Stimulated activated CD8-positive, alpha-beta memory T cell treated with anti-CD3 and anti-CD28 coated beads, Interleukin-2, amount 100 ng/mL, for 1 hour (primary cell): ENCODE results near the gene VASP.

Source experiments
- DNase-seq, 2 donors: peaks; one replicate each; pipeline ENCODE4 v3.0.0-alpha.2; 2020; ENCODE audit warnings: low read depth in 2 of 2

VASP gene

DNA sequence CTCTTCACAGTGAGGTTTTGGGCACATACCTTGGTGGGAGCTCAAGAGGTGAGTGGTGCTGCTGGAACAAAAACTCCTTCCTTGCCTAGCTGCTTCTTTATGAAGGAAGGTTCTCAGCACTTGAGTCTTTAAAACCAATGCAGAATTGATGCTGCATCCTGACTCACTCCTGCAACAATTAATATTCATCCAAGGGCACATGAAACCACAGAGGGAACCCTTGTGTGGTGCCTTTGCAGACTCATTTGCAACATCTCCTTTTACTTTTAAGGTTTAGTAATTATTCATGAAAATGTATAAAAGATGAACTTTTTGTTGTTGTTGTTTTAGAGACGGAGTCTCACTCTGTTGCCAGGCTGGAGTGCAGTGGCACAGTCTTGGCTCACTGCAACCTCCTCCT lies 47.2 kb downstream of the VASP start:
- DNase-seq, result no peak

DNA sequence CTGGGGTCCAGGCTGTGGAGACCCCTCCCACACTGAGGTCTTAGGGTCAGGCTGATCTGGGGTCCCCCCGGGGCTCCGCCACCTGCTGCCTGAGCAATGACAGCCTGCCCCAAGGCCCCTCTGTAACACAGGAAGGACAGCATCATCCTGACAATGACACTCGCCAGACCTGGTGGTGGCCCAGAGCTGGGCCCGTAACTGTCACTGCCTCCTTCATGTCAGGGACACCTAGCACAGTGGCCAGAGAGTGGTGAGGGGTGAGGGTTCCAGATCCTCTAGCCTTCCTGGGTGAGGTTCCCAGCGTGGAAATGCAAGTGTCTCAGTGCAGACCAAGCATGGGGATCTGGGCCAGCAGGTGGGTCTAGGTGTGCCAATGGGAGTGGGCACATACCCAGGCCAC lies 49.6 kb downstream of the VASP start:
- DNase-seq, result no peak

DNA sequence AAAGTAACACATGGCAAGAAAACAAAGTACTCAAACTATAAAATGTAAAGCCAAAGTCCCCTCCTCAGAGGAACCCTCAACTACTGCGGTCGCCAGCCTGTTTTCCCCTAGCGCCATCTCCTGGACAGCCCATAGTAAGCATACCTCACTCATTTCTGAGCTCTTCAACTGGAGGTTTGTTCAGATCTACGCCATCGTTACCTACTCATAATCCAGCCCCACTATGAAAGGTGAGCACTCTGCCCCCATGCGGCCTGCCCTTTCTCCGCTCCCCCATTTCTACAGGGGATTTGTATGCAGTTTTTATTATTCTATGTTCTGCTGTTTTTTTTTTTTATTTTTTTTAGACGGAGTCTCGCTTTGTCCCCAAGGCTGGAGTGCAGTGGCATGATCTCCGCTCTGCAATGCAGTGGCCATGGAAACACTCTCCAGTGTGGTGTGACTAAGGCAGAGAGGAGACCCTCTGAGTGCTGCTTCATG lies 51.2 kb downstream of the VASP start:
- DNase-seq, result peak; percentile 24 to 39

DNA sequence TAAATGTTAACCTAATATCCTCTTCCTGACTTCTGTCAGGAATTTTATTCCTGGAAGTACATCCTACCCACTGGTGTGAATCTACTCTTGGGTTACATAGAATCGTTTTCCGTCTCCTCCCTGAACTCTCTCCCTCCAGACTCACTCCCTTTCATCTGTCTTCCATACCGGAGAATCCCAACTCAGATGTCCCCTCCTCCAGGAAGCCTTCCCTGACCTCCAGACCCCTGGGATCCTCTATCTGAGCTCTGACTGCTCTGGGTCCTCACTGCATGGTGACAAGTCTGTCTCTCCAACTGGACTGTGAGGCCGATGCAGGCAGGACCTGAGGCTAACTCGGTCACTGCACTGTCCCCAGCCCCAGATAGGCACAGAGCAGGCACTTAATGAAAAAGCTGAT lies 52.8 kb downstream of the VASP start:
- no peak for DNase-seq

DNA sequence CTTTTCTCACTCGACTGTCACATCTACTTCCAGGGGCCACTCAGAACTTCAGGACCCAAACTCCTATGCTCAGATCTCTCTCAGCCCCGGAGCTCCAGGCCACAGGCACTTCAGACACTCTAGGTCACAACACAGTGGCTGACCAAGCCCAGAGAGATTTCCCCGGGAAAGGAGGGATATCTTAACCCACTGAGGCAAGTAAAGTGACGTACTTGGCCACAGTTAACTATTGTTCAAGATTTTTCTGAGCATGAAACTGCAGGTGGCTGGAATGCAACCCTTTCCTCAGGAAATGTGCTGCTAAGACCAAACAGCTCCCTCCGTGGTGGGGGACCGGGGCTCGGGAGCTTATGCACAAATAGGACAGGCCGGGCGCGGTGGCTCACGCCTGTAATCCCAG lies 53.4 kb downstream of the VASP start:
- DNase-seq, result no peak

DNA sequence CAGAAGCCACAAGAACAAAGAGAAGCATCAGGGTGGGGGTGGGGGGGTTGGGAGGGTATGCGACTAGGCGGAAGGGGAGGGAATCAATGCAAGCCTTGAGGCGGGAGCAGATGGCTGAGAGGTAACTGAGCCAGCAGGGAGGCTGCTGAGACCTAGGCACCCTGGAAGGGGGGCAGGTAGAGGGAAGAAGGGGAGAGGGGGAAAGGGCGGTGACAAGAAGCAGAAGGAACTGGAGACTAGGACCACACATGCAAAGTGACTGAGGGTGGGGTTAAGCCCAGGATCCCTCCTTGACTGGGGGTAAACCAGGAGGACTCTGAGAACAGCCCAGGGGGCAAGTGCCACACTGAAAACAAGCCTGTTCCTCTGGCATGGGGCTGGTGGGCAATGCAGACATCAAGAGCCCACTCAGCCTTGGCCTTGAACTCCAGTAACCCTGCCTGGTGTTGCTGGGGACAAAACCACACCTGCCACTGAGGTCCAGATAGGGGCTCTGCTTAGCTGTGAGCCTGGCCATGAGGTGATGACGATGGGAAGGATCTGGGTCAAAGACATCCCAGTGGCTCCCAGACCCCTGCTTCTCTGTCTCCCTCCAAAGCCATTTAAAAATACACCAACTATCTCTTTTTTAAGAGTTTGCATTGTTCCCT lies 57.0 kb downstream of the VASP start:
- DNase-seq, result no peak

DNA sequence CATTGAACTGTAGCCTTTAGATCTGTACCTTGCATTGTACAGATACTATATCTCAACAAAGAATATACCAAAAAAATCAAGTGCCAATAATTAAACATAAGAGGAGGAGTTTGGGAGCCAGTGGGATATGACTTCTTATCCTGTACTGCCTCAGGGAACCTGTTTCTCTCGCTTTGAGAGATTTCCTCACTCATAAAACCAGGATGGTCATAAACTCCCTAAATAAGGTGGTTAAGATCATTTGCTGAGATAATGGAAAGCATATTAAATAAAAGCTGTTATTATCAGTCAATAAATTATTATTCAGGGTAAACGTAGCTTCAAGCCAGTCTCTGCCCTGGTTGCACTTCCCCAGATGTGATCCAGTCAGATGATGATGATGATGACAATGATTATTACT lies 60.3 kb downstream of the VASP start:
- DNase-seq, result no peak

DNA sequence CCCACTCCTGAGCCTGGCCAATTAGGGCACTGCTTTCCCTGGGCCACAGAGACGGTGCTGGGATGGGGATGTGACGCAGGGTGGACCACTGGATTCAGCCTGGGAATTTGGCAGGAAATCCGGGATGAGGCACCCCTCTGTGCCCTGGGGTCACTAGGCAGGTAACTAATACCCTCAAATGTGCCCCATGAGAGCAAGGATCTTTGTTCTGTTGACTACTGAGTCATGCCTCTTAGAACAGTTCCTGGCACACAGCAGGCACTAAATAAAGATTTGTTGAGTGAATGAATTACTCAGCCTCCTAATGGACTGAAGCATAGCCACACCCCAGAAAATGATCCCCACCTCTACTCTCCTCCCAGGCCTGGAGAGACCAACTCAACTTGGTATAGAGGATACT lies 61.5 kb downstream of the VASP start:
- no peak for DNase-seq

DNA sequence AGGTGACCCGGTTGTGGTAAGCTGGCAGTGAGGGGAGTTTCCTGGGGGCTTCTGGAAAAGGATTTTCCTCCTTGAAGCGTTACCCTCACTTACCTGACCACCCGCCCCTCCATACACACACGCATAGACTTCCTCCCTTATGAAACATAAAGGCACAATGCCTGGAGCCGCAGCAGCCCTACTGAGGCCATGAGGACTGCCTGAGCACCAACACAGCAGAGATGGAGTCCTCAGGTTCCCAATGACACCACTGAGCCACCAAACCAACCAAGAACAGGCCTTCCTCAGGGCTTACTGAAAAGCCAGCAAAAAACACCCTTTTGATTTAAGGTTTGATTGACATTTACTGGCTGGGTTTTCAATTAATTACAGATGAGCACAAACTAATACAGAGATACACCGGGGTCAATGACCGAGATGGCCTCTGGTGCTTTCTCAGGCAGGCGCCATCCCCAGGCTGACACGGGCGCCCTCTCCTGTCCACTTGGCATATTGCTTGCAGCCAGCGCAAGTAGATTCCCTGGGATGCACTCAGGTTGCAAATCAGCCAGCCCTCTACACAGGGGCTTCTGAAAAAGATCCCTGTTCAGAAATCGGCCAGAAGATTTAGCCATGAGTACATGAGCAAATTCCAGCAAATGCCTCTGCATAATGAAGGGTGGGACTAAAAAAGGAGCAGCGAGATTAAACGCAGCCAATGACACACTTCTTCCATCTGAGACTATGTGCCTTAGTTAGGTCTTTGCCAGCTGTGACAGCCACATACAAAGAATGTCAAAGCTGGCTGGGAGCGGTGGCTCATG lies 62.5 kb downstream of the VASP start:
- DNase-seq, result peak in 1 of 2 donors; percentile 8

DNA sequence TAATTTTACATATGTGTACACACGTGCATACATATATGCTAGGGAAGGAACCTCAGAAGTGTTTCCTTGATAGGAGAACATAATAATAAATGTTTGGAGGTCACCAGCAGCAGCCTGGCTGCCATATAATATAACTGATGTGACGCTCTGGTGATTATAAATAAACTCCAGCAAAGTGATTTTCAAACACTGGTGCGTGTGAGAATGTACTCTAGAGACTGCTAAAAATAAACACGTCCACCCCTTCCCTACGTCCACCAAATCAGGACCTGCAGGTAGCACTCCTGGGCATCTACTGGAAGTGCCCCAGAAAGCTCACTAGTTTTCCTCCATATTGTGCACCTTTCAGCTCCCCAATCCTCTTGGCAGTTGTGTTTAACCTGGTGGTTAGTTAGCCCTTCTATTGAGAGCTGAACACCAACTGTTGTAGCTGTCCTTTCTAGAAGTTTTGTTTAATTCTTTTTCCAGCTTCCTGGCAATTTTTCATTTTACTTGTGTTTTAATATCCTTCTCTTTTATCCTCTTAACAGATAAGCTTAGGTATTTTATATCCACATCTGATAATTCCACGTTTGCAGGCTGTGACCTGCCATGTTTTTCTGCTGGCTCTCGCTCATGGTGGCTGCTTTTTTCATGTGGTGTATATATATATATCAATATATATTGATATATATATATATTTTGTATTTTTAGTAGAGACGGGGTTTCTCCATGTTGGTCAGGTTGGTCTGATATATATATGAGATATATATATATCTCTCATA lies 64.4 kb downstream of the VASP start:
- no peak for DNase-seq

DNA sequence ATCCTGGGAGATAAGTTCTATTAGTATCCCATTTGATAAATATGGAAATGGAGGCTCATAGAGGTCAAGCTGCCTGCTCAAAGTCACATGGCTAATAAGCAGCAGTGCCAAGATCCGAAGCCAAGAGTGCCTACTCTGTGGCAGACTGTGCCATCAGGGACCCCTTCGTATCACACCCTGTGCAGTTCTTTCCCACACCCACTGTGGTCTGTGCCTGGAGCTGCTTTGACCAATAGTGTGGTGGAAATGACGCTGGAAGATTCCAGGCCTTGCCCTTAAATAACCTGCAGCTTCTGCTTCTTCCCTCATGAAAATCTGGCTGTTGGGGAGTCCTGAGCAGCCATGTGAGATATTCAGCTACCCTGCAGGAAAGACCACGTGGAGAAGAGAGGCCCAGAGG lies 67.2 kb downstream of the VASP start:
- no peak for DNase-seq

DNA sequence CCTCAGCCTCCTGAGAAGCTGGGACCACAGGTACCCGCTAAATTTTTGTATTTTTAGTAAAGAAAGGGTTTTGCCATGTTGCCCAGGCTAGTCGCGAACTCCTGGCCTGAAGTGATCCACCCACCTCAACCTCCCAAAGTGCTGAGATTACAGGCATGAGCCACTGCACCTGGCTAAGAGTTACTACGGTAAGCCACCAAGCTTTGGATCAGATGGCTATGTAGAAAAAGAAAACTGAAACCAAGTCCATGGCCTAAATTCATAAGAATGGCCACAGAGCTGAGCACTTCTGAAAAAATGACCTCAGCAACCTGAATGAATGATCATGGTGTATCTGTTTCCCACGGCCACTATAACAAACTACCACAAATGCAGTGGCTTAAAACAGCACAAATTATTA lies 67.9 kb downstream of the VASP start:
- no peak for DNase-seq
